Cerebellar cortex (tissue), 1 donor: ENCODE results near the gene ZNF202.
A peak's percentile ranks its signal among the peaks of the same experiment; 100 is the strongest.
"Not testable (repeated sequence)": the region's sequence is repeated elsewhere in the genome, so short reads cannot be mapped to it uniquely, and the experiment has no call there.

Source experiments
- DNase-seq: peaks from one replicate; pipeline ENCODE4 v3.0.0-alpha.2; 2015; ENCODE audit warnings: low spot score

ZNF202 gene

GRCh38 chr11:123740787-123741158 is 687 bp downstream of the ZNF202 start:
- no peak for DNase-seq

GRCh38 chr11:123738374-123738773 is 3.1 kb downstream of the ZNF202 start:
- no peak for DNase-seq

GRCh38 chr11:123736769-123737168 is 4.7 kb downstream of the ZNF202 start:
- DNase-seq, result no peak

DNA sequence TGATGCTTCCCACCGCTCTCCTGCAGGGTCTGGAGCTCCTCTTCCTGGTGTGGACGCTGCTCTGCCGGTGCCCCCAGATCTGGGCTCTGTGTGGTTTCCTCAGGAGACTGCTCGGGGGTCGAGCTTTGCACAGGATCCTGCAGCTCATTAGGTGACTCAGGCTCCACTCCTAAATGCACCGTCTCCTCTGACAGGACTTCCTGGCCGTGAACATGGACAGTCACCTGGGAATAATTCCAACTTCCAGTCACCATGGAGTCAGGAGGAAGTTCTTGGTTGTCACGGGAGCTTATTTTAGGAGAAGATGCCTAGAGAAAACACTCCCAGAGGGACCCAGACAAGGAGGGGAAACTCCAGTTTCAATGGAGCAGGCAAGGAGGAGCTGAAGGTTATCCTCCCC is 11.9 kb downstream of the ZNF202 start:
- no peak for DNase-seq

GRCh38 chr11:123725995-123726655 is 15.3 kb downstream of the ZNF202 start:
- DNase-seq, result no peak

DNA sequence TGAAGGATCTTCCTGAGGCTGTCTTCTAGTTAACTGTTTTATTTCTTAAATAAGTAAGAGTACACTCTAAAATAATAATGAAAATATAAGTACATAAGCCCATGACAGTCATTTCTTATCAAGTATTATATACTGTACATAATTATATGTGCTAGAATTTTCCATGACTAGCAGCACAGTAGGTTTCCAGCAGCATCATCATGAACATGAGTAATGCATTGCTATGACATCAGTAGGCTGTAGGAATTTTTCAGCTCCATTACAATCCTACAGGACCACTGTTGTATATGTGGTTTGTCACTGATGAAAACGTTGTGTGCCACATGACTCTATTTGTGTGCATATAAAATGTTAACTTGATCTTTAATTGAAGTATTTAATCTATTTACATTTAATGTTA is 22.0 kb downstream of the ZNF202 start:
- no peak for DNase-seq

DNA sequence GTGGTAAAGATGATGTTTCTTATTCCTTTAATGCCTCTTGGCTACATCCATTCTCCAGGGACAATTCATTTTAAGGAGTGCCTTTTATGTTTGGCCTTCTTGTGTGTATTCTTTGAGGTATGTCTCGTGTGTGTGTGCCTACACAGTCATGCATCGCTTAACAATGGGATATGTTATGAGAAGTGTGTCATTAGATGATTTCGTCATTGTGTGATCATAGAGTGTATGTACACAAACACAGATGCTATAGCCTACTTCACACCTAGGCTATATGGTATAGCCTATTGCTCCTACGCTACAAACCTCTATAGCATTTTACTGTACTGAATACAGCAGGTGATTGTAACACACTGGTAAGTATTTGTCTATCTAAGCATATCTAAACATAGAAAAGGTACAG is 23.0 kb downstream of the ZNF202 start:
- DNase-seq, result no peak

- no peak for DNase-seq
These were observed 23.4 kb downstream of the ZNF202 start for GRCh38 chr11:123718063-123718462.

- DNase-seq, result not testable (repeated sequence)
These were observed 28.8 kb downstream of the ZNF202 start for GRCh38 chr11:123712627-123713026.

- peak; percentile 85 for DNase-seq
These were observed 33.8 kb downstream of the ZNF202 start for GRCh38 chr11:123707606-123708205.

- DNase-seq, result no peak
These were observed 34.3 kb downstream of the ZNF202 start for GRCh38 chr11:123707206-123707605.

GRCh38 chr11:123704341-123704740 is 37.1 kb downstream of the ZNF202 start:
- DNase-seq, result no peak

- no peak for DNase-seq
These were observed 38.8 kb downstream of the ZNF202 start for GRCh38 chr11:123702696-123703095.

DNA sequence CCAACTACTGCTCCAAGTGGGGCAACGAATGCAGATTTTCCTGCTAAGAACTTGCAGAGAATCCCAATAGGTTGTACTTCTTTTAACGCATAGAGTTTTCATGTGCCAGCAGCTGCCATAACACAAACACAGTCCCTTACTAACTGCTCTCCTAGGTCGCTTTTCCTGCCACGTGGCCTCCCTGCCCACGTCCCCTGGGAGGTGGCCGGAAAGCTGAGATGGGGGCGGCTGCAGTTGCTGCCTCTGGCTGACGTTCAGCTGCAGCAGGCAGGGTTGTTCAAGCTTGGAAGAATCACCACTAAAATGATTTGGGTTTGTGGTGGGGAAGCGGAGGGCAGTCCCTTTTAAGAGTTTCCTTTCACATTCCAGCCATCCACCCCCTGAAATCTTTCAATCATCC is 39.3 kb downstream of the ZNF202 start:
- no peak for DNase-seq

DNA sequence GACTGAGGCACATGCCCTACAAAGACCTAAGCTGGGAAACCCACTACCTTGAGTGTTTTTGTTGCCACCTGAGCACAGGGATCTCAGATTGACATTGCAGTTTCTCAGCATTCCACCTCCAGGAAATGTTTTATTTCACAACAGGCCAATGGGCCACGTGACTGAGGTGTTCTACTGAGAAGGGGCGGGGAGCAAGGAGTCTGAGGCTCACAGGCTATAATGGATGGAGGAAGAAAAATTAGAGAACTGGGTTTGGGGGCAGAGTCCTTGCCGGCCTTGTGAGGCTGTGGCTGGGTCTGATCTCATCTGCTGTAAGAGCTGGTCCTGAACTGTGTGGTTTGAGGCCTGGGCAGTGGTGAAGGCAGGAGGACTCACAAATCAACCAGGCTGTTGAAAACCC is 40.7 kb downstream of the ZNF202 start:
- DNase-seq, result no peak

GRCh38 chr11:123698546-123699127 is 42.8 kb downstream of the ZNF202 start:
- DNase-seq, result no peak

GRCh38 chr11:123696183-123696582 is 45.3 kb downstream of the ZNF202 start:
- DNase-seq, result no peak

DNA sequence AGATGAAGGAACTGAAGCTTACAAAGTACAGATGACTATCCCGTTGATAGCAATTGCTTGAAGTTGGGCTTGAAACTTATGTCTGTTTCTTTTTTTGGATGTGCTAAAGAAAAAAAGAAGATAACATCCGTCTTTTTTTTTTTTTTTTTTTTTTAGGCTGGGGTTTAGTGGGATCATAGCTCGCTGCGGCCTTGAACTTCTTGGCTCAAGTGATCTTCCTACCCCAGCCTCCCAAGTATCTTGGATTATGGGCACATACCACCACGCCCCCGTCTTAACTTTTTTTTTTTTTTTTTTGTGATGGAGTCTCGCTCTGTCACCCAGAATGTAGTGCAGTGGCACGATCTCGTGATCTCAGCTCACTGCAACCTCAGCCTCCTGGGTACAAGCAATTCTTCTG is 46.2 kb downstream of the ZNF202 start:
- DNase-seq, result no peak

DNA sequence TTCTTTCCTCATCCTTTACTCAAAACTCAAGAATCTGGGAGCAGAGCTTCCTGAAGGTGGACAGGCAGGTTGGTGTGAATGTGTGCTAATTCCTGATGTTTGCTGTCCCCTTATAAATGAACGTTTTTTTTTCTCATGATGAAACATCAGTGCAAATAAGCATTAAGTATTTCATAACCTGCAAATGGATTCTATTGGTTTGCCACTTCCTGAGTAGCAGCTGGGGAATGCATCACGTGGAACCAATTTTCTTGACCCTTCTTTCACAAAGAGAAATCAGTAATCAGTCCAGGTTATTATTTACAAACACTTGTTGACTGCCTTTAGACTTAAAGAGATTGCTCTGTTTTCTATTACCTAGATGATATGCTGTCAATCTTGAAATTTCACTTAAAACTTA is 46.9 kb downstream of the ZNF202 start:
- DNase-seq, result no peak

- DNase-seq, result no peak
These were observed 48.5 kb downstream of the ZNF202 start for GRCh38 chr11:123692961-123693360.

DNA sequence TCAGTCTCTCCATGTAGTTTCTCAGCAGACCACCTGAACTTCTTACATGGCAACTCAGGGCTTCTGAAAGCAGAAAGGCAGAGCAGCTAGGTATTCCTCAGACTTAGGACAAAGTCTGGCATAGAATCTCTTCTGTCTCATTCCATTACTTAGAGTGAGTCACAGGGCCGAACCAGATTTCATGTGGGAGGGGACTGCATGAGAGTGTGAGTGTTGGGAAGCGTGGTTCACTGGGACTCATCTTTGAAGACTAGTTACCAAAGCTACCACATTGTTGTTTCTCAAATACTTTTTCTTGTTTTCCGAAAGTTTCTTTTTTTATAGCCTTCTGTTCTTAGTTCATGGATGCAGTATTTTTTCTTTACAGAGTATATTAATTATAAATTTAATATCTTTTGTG is 51.0 kb downstream of the ZNF202 start:
- no peak for DNase-seq

GRCh38 chr11:123684601-123685000 is 56.9 kb downstream of the ZNF202 start:
- no peak for DNase-seq

- peak; percentile 58 for DNase-seq
These were observed 57.9 kb downstream of the ZNF202 start for GRCh38 chr11:123683428-123684170.
